ENCODE results near the gene WWOX.

DNA sequence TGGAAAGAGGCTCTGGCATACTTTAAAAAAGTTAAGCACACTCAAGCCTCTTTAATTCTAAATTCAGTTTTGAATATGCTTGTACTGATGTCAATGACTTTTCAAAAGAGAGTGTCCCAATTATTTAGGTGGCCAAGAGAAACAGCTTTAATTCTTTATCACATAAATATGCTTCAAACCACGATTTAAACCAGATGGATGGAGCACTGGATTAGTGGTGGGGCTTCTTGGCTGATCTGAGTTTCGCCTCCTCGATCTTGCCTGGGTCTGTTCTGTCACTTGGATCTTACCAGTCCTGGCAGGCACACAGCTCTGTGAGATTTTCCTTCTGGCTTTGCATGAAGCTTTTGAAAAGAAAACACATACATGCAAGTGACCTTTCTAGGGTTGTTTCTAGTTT, 1033.2 kb downstream of the WWOX start:
- no peak for TF ChIP-seq CTCF (IDR thresholded peaks at IDR 0.05)
- no peak for TF ChIP-seq POLR2A (IDR thresholded peaks at IDR 0.05)

All from thyroid gland (tissue), 4 donors.